HL-60 (cell line): ENCODE measurements around the gene TRIM54.

ENCODE experiments used
- DNase-seq, 2 experiments: peaks; one replicate each; pipeline ENCODE4 v3.0.0-alpha.2; 2010 to 2020; ENCODE audit warnings: low read depth in 1 of 2, low spot score in 1 of 2
- H3K27ac ChIP-seq: fragments of 250-450 bp; sonication (Bioruptor Pico); replicated peaks from 2 replicates; pipeline ENCODE4 v1.5.1; 2020; ENCODE audit warnings: mild to moderate bottlenecking, moderate library complexity
- H3K27me3 ChIP-seq: fragments of 250-450 bp; sonication (Bioruptor Pico); 2 replicates; pipeline ENCODE4 v1.5.1; 2021; ENCODE audit warnings: mild to moderate bottlenecking, moderate library complexity; ENCODE audit not compliant: insufficient read depth, poor library complexity, severe bottlenecking
- H3K4me3 ChIP-seq: replicated peaks from 2 replicates; pipeline ENCODE4 v1.5.1; 2011; ENCODE audit warnings: mild to moderate bottlenecking, control low read depth, low read length; ENCODE audit not compliant: insufficient read depth
- GABPA ChIP-seq: IDR thresholded peaks from 2 replicates; pipeline ENCODE4 v1.6.1; 2012; ENCODE audit warnings: low read depth
- POLR2AphosphoS5 ChIP-seq: IDR thresholded peaks from 2 replicates; pipeline ENCODE4 v1.6.1; 2012; ENCODE audit warnings: low read depth
- SPI1 ChIP-seq: IDR thresholded peaks from 2 replicates; pipeline ENCODE4 v1.6.1; 2012; ENCODE audit warnings: low read depth, mild to moderate bottlenecking, borderline replicate concordance
- TF ChIP-seq, protein P1 (sequence below): IDR thresholded peaks from one replicate; pipeline ENCODE4 v1.5.1; 2011; ENCODE audit warnings: low read length, control low read depth, inconsistent platforms; ENCODE audit not compliant: insufficient read depth
- TF ChIP-seq, protein P2 (sequence below): IDR thresholded peaks from 2 replicates; pipeline ENCODE4 v1.6.1; 2012; ENCODE audit warnings: low read depth; ENCODE audit not compliant: insufficient replicate concordance

Gene TRIM54

DNA sequence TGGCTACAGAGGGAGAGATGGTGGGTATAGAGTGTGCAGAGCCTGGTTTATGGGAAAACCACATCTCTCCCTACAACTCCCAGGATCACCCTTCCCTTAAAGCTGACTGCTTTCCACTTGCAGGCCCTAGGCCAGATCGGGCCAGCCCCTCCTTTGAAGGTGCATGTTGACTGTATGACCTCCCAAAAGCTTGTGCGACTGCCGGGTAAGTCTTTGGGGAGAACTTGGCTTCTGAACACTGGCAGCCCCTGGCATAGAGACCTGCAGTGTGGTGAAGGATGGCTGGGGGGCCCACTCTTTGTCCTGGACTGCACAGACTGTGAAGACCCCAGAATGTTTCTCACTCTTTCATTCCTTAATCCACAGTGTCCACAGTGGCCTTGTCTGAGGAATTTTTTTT is 45.6 kb upstream of the TRIM54 start:
- no peaks in the 10 kb centered on the region for H3K27me3 ChIP-seq
- TF ChIP-seq, protein P1, sequence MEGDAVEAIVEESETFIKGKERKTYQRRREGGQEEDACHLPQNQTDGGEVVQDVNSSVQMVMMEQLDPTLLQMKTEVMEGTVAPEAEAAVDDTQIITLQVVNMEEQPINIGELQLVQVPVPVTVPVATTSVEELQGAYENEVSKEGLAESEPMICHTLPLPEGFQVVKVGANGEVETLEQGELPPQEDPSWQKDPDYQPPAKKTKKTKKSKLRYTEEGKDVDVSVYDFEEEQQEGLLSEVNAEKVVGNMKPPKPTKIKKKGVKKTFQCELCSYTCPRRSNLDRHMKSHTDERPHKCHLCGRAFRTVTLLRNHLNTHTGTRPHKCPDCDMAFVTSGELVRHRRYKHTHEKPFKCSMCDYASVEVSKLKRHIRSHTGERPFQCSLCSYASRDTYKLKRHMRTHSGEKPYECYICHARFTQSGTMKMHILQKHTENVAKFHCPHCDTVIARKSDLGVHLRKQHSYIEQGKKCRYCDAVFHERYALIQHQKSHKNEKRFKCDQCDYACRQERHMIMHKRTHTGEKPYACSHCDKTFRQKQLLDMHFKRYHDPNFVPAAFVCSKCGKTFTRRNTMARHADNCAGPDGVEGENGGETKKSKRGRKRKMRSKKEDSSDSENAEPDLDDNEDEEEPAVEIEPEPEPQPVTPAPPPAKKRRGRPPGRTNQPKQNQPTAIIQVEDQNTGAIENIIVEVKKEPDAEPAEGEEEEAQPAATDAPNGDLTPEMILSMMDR, result no peak
- TF ChIP-seq, protein P2, sequence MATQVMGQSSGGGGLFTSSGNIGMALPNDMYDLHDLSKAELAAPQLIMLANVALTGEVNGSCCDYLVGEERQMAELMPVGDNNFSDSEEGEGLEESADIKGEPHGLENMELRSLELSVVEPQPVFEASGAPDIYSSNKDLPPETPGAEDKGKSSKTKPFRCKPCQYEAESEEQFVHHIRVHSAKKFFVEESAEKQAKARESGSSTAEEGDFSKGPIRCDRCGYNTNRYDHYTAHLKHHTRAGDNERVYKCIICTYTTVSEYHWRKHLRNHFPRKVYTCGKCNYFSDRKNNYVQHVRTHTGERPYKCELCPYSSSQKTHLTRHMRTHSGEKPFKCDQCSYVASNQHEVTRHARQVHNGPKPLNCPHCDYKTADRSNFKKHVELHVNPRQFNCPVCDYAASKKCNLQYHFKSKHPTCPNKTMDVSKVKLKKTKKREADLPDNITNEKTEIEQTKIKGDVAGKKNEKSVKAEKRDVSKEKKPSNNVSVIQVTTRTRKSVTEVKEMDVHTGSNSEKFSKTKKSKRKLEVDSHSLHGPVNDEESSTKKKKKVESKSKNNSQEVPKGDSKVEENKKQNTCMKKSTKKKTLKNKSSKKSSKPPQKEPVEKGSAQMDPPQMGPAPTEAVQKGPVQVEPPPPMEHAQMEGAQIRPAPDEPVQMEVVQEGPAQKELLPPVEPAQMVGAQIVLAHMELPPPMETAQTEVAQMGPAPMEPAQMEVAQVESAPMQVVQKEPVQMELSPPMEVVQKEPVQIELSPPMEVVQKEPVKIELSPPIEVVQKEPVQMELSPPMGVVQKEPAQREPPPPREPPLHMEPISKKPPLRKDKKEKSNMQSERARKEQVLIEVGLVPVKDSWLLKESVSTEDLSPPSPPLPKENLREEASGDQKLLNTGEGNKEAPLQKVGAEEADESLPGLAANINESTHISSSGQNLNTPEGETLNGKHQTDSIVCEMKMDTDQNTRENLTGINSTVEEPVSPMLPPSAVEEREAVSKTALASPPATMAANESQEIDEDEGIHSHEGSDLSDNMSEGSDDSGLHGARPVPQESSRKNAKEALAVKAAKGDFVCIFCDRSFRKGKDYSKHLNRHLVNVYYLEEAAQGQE, result no peak
- no peak for TF ChIP-seq SPI1
- no peak for TF ChIP-seq GABPA
- no peak for TF ChIP-seq POLR2AphosphoS5
- DNase-seq, result no peak
- no peak overlapping the region for H3K27ac ChIP-seq
- no peak overlapping the region for H3K4me3 ChIP-seq

DNA sequence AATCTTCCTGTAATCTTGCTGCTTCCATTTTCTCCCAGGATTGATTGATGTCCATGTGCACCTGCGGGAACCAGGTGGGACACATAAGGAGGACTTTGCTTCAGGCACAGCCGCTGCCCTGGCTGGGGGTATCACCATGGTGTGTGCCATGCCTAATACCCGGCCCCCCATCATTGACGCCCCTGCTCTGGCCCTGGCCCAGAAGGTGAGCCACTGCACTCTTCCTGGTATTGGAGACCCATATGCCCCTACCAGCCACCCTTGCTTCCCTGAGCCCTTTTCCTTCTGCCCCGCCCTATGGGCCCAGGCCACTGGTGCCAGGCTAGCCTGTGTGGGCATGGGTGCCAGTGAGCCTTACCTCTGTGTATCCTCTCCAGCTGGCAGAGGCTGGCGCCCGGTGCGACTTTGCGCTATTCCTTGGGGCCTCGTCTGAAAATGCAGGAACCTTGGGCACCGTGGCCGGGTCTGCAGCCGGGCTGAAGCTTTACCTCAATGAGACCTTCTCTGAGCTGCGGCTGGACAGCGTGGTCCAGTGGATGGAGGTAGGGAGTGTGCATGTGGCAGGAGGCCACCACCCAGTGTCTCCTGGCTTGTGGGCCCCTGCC is 44.8 kb upstream of the TRIM54 start:
- Histone ChIP-seq H3K27me3 (no peaks in the 10 kb centered on the region), H3K4me3 (no peak overlapping the region), H3K27ac (no peak overlapping the region)
- no peak for DNase-seq
- TF ChIP-seq, protein P2, result no peak
- TF ChIP-seq, protein P1, result no peak
- TF ChIP-seq POLR2AphosphoS5 (no peak), GABPA (no peak), SPI1 (no peak)

DNA sequence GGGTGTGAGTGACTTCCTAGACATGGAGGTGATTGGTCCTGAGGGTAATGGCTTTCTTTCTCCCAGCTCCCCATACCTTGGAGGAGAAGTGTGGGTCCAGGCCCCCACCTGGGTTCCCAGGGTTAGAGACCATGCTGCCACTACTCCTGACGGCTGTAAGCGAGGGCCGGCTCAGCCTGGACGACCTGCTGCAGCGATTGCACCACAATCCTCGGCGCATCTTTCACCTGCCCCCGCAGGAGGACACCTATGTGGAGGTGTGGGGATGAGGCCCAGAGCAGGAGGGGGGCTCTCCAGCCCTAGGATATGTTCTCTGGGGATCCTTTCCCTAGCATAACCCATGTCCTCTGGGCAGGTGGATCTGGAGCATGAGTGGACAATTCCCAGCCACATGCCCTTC is 43.3 kb upstream of the TRIM54 start:
- TF ChIP-seq, protein P1, result no peak
- TF ChIP-seq SPI1 (no peak), GABPA (no peak), POLR2AphosphoS5 (no peak)
- TF ChIP-seq, protein P2, result no peak
- no peak for DNase-seq

More for the DNA sequence above, 43.3 kb upstream of the TRIM54 start:
- H3K27me3 ChIP-seq, result no peaks in the 10 kb centered on the region
- no peak overlapping the region for H3K27ac ChIP-seq
- no peak overlapping the region for H3K4me3 ChIP-seq
